Gastrocnemius medialis (tissue), 4 donors: ENCODE data around the gene SIRPB1. TPM values are rescaled to one million over a fixed set of nuclear protein-coding genes. Genes with fewer than 3 reads are reported as not detected.

Source experiments
- ATAC-seq, 2 donors: fragments of 150-250 bp; one replicate each; pipeline ENCODE4 v1.9.1; 2016
- DNase-seq, 2 donors: peaks; one replicate each; pipeline ENCODE4 v3.0.0-alpha.2; 2019
- H3K27ac ChIP-seq, 4 donors: fragments of 200-600 bp; sonication (generic); 1 replicate in 1 of 4; 2 replicates in 3 of 4; pipeline ENCODE4 v1.5.1; 2016 to 2018; ENCODE audit warnings: mild to moderate bottlenecking in 2 of 4, moderate library complexity in 1 of 4
- H3K27me3 ChIP-seq, 3 donors: fragments of 200-600 bp; sonication (generic) in 2 of 3; 1 replicate in 1 of 3; 2 replicates in 2 of 3; pipeline versions ENCODE4 v1.5.1 to v1.6.0; 2016 to 2019; ENCODE audit warnings: mild to moderate bottlenecking in 1 of 3, moderate library complexity in 1 of 3
- H3K36me3 ChIP-seq, 2 donors: fragments of 200-600 bp; sonication (generic) in 1 of 2; one replicate each; pipeline ENCODE4 v1.5.1; 2017 to 2018
- H3K4me1 ChIP-seq, 2 donors: fragments of 200-600 bp; sonication (generic) in 1 of 2; one replicate each; pipeline ENCODE4 v1.5.1; 2016 to 2017; ENCODE audit warnings: mild to moderate bottlenecking in 2 of 2
- H3K4me3 ChIP-seq, 4 donors: fragments of 200-600 bp; sonication (generic) in 3 of 4; 1 replicate in 1 of 4; 2 replicates in 3 of 4; pipeline ENCODE4 v1.5.1; 2016 to 2019; ENCODE audit warnings: mild to moderate bottlenecking in 2 of 4
- H3K9me3 ChIP-seq, 3 donors: fragments of 200-600 bp; sonication (generic) in 2 of 3; 1 replicate in 1 of 3; 2 replicates in 2 of 3; pipeline ENCODE4 v1.5.1; 2016 to 2019
- CTCF ChIP-seq, 5 experiments: fragments of 450-650 bp in 3 of 5; fragments of 200-600 bp in 2 of 5; sonication (generic) in 2 of 5; IDR thresholded peaks in 4 of 5; conservative IDR thresholded peaks in 1 of 5; 1 replicate in 4 of 5; 2 replicates in 1 of 5; pipeline ENCODE4 v1.5.1; 2016 to 2019; ENCODE audit warnings: antibody characterized with exemption in 5 of 5, mild to moderate bottlenecking in 3 of 5, moderate library complexity in 3 of 5
- POLR2A ChIP-seq, 2 donors: fragments of 450-650 bp; IDR thresholded peaks; one replicate each; pipeline ENCODE4 v1.6.1; 2017; ENCODE audit warnings: antibody characterized with exemption in 2 of 2, mild to moderate bottlenecking in 2 of 2, moderate library complexity in 2 of 2
- in situ Hi-C, 4 donors: fragments of 200-750 bp; cut with MboI; loops; one replicate each; pipeline versions ENCODE4 v1.15.0 to v1.8.0; 2017; ENCODE audit warnings: low sequenced_read_pairs in 4 of 4
- intact Hi-C: fragments of 100-400 bp; cut with DNase I; formaldehyde crosslinking; loops from one replicate; pipeline ENCODE4 v1.15.1; 2023; ENCODE audit warnings: low total_unique reads
- total RNA-seq, 4 donors: library from RNA; depleted of rRNA; stranded (reverse); fragments of >200 nt; gene quantifications; one replicate each; pipeline versions ENCODE4 v1.1.0 to v1.2.3, GENCODE V29; 2016

Gene SIRPB1
- total RNA-seq, 4 donors from 2014 or later, result 0.20 to 4.4 (median 1.8) TPM; not detected in 1

GRCh38 chr20:1626528-1627199 is 6.9 kb upstream of the SIRPB1 start:
- H3K27ac ChIP-seq, result no peak overlapping the region
- no peak overlapping the region for H3K4me3 ChIP-seq
- no peak for DNase-seq
- no peaks in the 10 kb centered on the region for H3K9me3 ChIP-seq
- H3K36me3 ChIP-seq, result no peaks in the 10 kb centered on the region
- intact Hi-C loops, result no loop called here
- H3K27me3 ChIP-seq, result no peaks in the 10 kb centered on the region
- ATAC-seq, result no peak
- in situ Hi-C loops, result loop anchor here in 1 of 4 donors (10.0 kb wide), 1 partner anchor 62 kb away; no protein-coding TSS in a partner anchor
- no peaks in the 10 kb centered on the region for H3K4me1 ChIP-seq
- TF ChIP-seq CTCF (IDR thresholded peaks at IDR 0.05 in 4 of 5, conservative IDR thresholded peaks at IDR 0.05 in 1 of 5) (no peak), POLR2A (IDR thresholded peaks at IDR 0.05) (no peak)

DNA sequence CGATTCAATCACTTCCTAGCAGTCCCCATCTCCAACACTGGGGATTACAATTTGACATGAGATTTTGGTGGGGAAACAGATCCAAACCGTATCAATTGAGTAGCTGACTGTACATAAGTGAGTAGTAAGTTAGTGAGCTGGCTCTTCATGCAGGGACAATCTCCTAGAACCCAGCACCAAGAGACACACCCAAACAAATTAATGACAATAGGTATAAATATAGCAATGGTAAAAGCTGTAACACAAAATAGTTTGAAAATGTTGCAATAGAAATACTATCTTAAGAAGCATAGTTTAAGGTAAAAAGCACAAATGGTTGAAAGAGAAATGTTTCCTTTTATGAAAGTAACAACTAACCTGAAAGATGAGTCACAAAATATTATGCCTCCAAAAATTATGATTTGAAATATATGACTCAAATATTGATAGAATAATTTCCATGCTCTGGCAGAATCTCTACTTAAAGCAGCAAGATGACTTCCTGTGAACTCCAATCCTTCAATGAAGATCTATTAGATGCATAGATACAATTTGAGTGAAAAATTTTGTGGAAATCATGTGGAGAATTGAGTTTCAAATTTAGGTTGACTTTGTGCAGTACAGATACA is 5.4 kb upstream of the SIRPB1 start:
- Histone ChIP-seq H3K4me3 (no peak overlapping the region), H3K27ac (no peak overlapping the region), H3K9me3 (no peaks in the 10 kb centered on the region), H3K36me3 (no peaks in the 10 kb centered on the region), H3K4me1 (no peaks in the 10 kb centered on the region), H3K27me3 (no peaks in the 10 kb centered on the region)
- intact Hi-C loops (no loop called here), in situ Hi-C loops (loop anchor here in 1 of 4 donors (10.0 kb wide), 1 partner anchor 60 kb away; no protein-coding TSS in a partner anchor)
- DNase-seq, result no peak
- ATAC-seq, result no peak
- no peak for TF ChIP-seq CTCF (IDR thresholded peaks at IDR 0.05 in 4 of 5, conservative IDR thresholded peaks at IDR 0.05 in 1 of 5)
- no peak for TF ChIP-seq POLR2A (IDR thresholded peaks at IDR 0.05)

DNA sequence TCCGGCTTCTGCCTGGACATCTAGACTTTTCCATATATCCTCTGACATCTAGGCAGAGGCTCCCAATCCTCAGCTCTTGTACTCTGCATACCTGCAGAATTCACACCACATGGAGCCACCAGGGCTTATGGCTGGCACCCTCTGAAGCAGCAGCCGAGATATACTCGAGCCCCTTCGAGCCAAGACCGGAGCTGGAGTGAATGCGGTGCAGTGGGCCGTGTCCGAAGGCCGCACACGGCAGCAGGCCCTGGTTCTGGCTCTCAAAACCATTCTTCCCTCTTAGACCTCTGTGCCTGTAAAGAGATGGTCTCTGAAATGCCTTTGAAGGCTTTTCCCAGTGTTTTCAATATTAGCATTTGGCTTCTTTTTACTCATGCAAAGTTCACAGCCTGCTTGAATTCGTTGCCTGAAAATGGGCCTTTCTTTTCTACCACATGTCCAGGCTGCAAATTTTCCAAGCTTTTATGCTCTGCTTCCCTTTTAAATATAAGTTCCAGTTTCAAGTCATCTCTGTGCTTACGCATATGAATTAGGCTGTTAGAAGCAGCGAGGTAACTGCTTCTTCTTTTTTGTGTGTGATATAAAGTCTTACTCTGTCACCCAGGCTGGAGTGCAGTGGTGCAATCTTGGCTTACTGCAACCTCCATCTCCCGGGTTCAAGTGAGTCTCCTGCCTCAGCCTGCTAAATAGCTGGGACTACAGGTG is 3.8 kb upstream of the SIRPB1 start:
- Histone ChIP-seq H3K4me3 (no peak overlapping the region), H3K27me3 (no peaks in the 10 kb centered on the region), H3K36me3 (no peaks in the 10 kb centered on the region), H3K9me3 (no peaks in the 10 kb centered on the region), H3K27ac (no peak overlapping the region), H3K4me1 (no peaks in the 10 kb centered on the region)
- ATAC-seq (no peak), DNase-seq (no peak)
- intact Hi-C loops (no loop called here), in situ Hi-C loops (loop anchor here in 1 of 4 donors (10.0 kb wide), 1 partner anchor 59 kb away; no protein-coding TSS in a partner anchor)
- TF ChIP-seq CTCF (IDR thresholded peaks at IDR 0.05 in 4 of 5, conservative IDR thresholded peaks at IDR 0.05 in 1 of 5) (no peak), POLR2A (IDR thresholded peaks at IDR 0.05) (no peak)

GRCh38 chr20:1622450-1622849 is 2.6 kb upstream of the SIRPB1 start:
- in situ Hi-C loops, result loop anchor here in 1 of 4 donors (10.0 kb wide), 1 partner anchor 58 kb away; no protein-coding TSS in a partner anchor
- Histone ChIP-seq H3K4me3 (no peak overlapping the region), H3K4me1 (no peaks in the 10 kb centered on the region), H3K27me3 (no peaks in the 10 kb centered on the region), H3K27ac (no peak overlapping the region), H3K9me3 (no peaks in the 10 kb centered on the region), H3K36me3 (no peaks in the 10 kb centered on the region)
- ATAC-seq (no peak), DNase-seq (no peak)
- TF ChIP-seq POLR2A (IDR thresholded peaks at IDR 0.05) (no peak), CTCF (IDR thresholded peaks at IDR 0.05 in 4 of 5, conservative IDR thresholded peaks at IDR 0.05 in 1 of 5) (no peak)
- intact Hi-C loops, result no loop called here
